ENCODE data around the gene TACR1. TPM values are rescaled to one million over a fixed set of nuclear protein-coding genes. Genes with fewer than 3 reads are reported as not detected.

TACR1 gene
- total RNA-seq, 4 donors from 2014 or later = 3.3 to 10.8 (median 5.3) TPM

DNA sequence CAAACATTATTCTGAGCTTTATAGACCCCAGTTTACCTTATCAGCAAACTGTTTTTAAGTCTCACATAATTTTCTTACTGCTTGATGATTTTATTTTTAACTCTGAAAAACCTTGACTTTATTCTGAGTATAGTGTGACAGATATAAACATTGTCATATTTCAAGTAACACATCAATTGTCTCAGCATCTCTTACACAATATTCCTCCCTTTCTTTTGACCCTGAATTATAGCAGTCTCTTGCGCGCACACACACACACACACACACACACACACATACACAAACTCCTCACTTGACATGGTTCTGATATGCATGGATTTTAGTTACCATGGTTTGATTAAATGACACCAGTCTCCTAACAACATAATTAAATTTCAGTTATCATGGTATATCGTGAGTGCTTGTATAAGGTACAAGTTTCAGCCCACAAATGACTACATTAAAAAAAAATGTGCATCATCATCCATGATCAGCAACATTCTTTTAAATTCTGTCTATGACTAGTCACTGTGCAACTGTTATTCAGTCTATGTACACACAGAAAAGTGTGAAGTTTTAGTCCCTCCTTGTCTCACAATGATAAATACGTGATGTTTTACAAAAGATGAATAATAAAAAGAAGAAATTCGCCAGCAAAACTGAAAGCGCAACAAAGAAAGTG lies 39.5 kb upstream of the TACR1 start:
- H3K27ac ChIP-seq = no peak overlapping the region
- H3K9me3 ChIP-seq = peaks cover 0 to 29% (median 0%) of the 10 kb centered on the region in 4 donors
- H3K4me3 ChIP-seq = no peak overlapping the region
- 82 to 84% methylated on average over 6 of the region's 6 CpGs for WGBS, 2 donors
- DNase-seq (ENCODE audit: low spot score in 2 of 2) = no peak
- H3K27me3 ChIP-seq = no peaks in the 10 kb centered on the region
- no peaks in the 10 kb centered on the region for H3K36me3 ChIP-seq
- TF ChIP-seq POLR2A (IDR thresholded peaks at IDR 0.05) (no peak), EP300 (IDR thresholded peaks at IDR 0.05) (no peak)
- TF ChIP-seq, protein P1, sequence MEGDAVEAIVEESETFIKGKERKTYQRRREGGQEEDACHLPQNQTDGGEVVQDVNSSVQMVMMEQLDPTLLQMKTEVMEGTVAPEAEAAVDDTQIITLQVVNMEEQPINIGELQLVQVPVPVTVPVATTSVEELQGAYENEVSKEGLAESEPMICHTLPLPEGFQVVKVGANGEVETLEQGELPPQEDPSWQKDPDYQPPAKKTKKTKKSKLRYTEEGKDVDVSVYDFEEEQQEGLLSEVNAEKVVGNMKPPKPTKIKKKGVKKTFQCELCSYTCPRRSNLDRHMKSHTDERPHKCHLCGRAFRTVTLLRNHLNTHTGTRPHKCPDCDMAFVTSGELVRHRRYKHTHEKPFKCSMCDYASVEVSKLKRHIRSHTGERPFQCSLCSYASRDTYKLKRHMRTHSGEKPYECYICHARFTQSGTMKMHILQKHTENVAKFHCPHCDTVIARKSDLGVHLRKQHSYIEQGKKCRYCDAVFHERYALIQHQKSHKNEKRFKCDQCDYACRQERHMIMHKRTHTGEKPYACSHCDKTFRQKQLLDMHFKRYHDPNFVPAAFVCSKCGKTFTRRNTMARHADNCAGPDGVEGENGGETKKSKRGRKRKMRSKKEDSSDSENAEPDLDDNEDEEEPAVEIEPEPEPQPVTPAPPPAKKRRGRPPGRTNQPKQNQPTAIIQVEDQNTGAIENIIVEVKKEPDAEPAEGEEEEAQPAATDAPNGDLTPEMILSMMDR (IDR thresholded peaks at IDR 0.05) = no peak
- H3K4me1 ChIP-seq = no peaks in the 10 kb centered on the region

DNA sequence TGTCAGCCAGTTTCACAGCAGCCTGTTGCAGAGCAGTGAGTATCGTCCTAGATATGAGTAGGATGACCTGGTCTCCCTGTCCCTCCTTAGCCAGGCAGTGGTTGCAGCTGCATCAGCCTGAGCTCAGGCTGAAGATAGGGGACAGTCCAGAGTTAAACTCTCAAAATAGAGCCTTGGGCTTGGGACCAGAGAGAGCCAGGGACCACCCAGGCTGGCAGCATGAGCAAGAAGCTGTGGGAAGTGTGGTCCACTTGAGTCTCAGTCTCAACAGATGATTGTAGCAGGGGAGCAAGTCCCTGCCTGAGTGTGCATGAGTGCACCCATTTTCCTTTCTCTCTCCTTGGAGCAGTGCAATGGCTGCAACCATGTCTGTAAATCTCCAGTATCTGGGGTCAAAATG lies 38.0 kb upstream of the TACR1 start:
- no peak for DNase-seq (ENCODE audit: low spot score in 2 of 2)
- Histone ChIP-seq H3K4me1 (no peaks in the 10 kb centered on the region), H3K4me3 (no peak overlapping the region), H3K27me3 (no peaks in the 10 kb centered on the region), H3K27ac (no peak overlapping the region), H3K36me3 (no peaks in the 10 kb centered on the region), H3K9me3 (peaks cover 0 to 15% (median 0%) of the 10 kb centered on the region in 4 donors)
- no peak for TF ChIP-seq POLR2A (IDR thresholded peaks at IDR 0.05)
- TF ChIP-seq, protein P1 (IDR thresholded peaks at IDR 0.05) = no peak
- no peak for TF ChIP-seq EP300 (IDR thresholded peaks at IDR 0.05)
- 91 to 100% methylated on average over 1 of the region's 1 CpG for WGBS, 2 donors

DNA sequence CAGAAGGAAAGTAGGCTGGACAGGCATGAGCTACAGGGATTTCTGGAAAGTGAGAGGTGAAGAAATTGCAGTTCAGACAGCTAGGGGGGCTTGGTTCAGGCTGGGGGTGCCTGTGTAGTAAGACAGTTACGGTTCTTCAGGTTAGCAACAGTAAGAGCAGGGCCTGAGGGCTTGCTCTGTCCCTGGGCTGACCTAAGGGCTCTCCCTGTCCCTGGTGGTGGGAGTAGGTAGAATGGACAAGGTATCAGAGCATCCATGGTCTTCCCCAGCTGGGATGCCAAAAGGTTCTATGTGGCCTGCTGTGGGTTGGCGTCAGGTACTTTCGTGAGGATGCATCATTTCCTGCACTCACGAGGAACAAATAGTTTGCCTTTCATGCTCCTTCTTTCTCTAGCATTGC lies 34.6 kb upstream of the TACR1 start:
- H3K27ac ChIP-seq = no peak overlapping the region
- H3K4me1 ChIP-seq = no peaks in the 10 kb centered on the region
- no peak for DNase-seq (ENCODE audit: low spot score in 2 of 2)
- 90 to 95% methylated on average over 4 of the region's 4 CpGs for WGBS, 2 donors
- H3K4me3 ChIP-seq = no peak overlapping the region
- H3K36me3 ChIP-seq = no peaks in the 10 kb centered on the region
- no peaks in the 10 kb centered on the region for H3K9me3 ChIP-seq
- H3K27me3 ChIP-seq = no peaks in the 10 kb centered on the region
- TF ChIP-seq, protein P1 (IDR thresholded peaks at IDR 0.05) = no peak
- TF ChIP-seq EP300 (IDR thresholded peaks at IDR 0.05) (no peak), POLR2A (IDR thresholded peaks at IDR 0.05) (no peak)

DNA sequence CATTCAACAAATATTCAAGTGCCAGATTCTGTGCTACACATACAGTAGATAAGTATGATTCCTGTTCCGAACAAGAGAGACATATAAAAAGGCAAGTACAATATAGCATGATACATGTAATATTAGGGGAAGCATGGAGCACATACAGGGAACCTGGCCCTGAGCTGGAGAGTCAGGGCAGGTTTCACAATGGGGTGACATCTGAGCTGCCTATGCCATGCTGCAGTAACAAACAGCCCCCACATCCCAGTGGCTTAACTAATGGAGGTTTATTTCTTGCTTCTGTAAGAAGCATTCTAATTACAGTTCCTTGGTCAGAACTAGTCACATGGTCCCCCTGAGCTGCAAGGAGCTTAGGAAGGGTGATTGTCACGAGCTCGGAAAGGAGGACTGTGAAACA lies 27.3 kb upstream of the TACR1 start:
- Histone ChIP-seq H3K9me3 (no peaks in the 10 kb centered on the region), H3K4me3 (no peak overlapping the region)
- 85 to 92% methylated on average over 3 of the region's 3 CpGs for WGBS, 2 donors

DNA sequence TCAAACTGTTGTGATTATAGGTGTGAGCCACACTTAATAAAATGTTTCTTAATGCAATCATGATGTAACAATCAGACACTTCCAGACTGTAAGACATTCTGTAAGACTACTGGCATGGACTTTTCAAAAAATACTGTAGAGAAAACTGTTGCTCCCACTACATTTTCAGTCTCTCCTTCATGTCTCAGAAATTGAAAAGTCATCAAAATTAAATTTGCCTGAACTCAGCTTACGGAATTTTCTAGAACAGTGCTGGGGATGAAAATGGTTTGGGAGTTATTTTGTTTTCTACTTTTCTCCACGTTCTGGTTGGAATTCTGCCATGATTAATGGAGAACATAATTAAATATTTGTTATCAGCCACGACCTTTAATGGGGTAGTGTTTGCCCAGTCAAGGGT lies 26.8 kb upstream of the TACR1 start:
- TF ChIP-seq, protein P1 (IDR thresholded peaks at IDR 0.05) = no peak
- TF ChIP-seq POLR2A (IDR thresholded peaks at IDR 0.05) = no peak
- no peak for TF ChIP-seq EP300 (IDR thresholded peaks at IDR 0.05)
- 41% methylated on average over 3 of the region's 3 CpGs for WGBS, 2 donors
- Histone ChIP-seq H3K27me3 (no peaks in the 10 kb centered on the region), H3K9me3 (no peaks in the 10 kb centered on the region), H3K27ac (no peak overlapping the region), H3K36me3 (no peaks in the 10 kb centered on the region), H3K4me1 (no peaks in the 10 kb centered on the region), H3K4me3 (no peak overlapping the region)
- DNase-seq (ENCODE audit: low spot score in 2 of 2) = no peak

More for the DNA sequence above, 27.3 kb upstream of the TACR1 start:
- Histone ChIP-seq H3K36me3 (no peaks in the 10 kb centered on the region), H3K27me3 (no peaks in the 10 kb centered on the region), H3K4me1 (no peaks in the 10 kb centered on the region), H3K27ac (no peak overlapping the region)
- DNase-seq (ENCODE audit: low spot score in 2 of 2) = no peak
- no peak for TF ChIP-seq EP300 (IDR thresholded peaks at IDR 0.05)
- TF ChIP-seq, protein P1 (IDR thresholded peaks at IDR 0.05) = no peak
- TF ChIP-seq POLR2A (IDR thresholded peaks at IDR 0.05) = no peak
